Caco-2 (cell line): ENCODE results near the gene AUTS2. TPM values are rescaled to one million over a fixed set of nuclear protein-coding genes. Genes with fewer than 3 reads are reported as not detected.

ENCODE experiments used
- Bru-seq: library from RNA; stranded (reverse); fragments of 400-500 nt; gene quantifications from one replicate; lab custom pipeline; 2021; lab: Mats Ljungman, UMichigan
- BruChase-seq, 2 experiments: library from RNA; stranded (reverse); fragments of 400-500 nt; gene quantifications; one replicate each; lab custom pipeline; 2021; lab: Mats Ljungman, UMichigan
- BruUV-seq: library from RNA; stranded (reverse); fragments of 400-500 nt; replicated peaks from 2 replicates; lab custom pipeline; 2021; lab: Mats Ljungman, UMichigan
- CTCF ChIA-PET: fragments of 300-600 bp; sonication (Branson Sonifier 250); formaldehyde crosslinking; loops from one replicate; lab custom pipeline; 2022; ENCODE audit warnings: antibody characterized with exemption; lab: Charles Lee
- POLR2A ChIA-PET: fragments of 300-600 bp; sonication (Branson Sonifier 250); formaldehyde crosslinking; loops from one replicate; lab custom pipeline; 2022; ENCODE audit warnings: antibody characterized with exemption; lab: Charles Lee
- DNase-seq, 2 experiments: peaks; one replicate each; pipeline versions ENCODE4 v3.0.0 to v3.0.0-alpha.2; 2020 to 2022
- H3K27me3 ChIP-seq: replicated peaks from 2 replicates; pipeline ENCODE4 v1.6.0; 2011; ENCODE audit warnings: low read length; ENCODE audit not compliant: control insufficient read depth, insufficient read depth
- H3K36me3 ChIP-seq: 2 replicates; pipeline ENCODE4 v1.5.1; 2011; ENCODE audit warnings: low read length; ENCODE audit not compliant: control insufficient read depth, insufficient read depth
- H3K4me1 ChIP-seq: fragments of 250-450 bp; sonication (Bioruptor Pico); 2 replicates; pipeline ENCODE4 v1.5.1; 2020; ENCODE audit warnings: mild to moderate bottlenecking
- H3K4me3 ChIP-seq: 2 replicates; pipeline ENCODE4 v1.5.1; 2011; ENCODE audit warnings: low read depth, mild to moderate bottlenecking, control low read depth, low read length
- H3K9me3 ChIP-seq: fragments of 250-450 bp; sonication (Bioruptor Pico); 2 replicates; pipeline ENCODE4 v1.5.1; 2020; ENCODE audit warnings: mild to moderate bottlenecking, moderate library complexity
- H3K27ac Mint-ChIP-seq: one replicate; pipeline ENCODE4 v1.8.0; 2022; ENCODE audit warnings: mixed read lengths; ENCODE audit not compliant: unreplicated experiment
- H3K27me3 Mint-ChIP-seq: one replicate; pipeline ENCODE4 v1.8.0; 2022; ENCODE audit warnings: mixed read lengths; ENCODE audit not compliant: insufficient read depth, unreplicated experiment
- H3K36me3 Mint-ChIP-seq: one replicate; pipeline ENCODE4 v1.8.0; 2022; ENCODE audit warnings: mild to moderate bottlenecking, mixed read lengths; ENCODE audit not compliant: insufficient read depth, unreplicated experiment
- H3K4me1 Mint-ChIP-seq: one replicate; pipeline ENCODE4 v1.8.0; 2022; ENCODE audit warnings: low read depth, mixed read lengths; ENCODE audit not compliant: unreplicated experiment
- H3K4me3 Mint-ChIP-seq: one replicate; pipeline ENCODE4 v1.8.0; 2022; ENCODE audit warnings: mild to moderate bottlenecking, moderate library complexity, mixed read lengths; ENCODE audit not compliant: unreplicated experiment
- H3K9me3 Mint-ChIP-seq: one replicate; pipeline ENCODE4 v1.8.0; 2022; ENCODE audit warnings: mixed read lengths; ENCODE audit not compliant: unreplicated experiment
- intact Hi-C: fragments of 100-400 bp; cut with micrococcal nuclease; formaldehyde crosslinking; loops from one replicate; pipeline ENCODE4 v1.10.0; 2022; ENCODE audit not compliant: unreplicated experiment
- long read RNA-seq: library from polyadenylated mRNA; stranded (forward); transcript quantifications from one replicate; pipeline ENCODE4 v2.0.0, GENCODE V29; 2022
- total RNA-seq: library from RNA; stranded (reverse); gene quantifications from 2 replicates; pipeline ENCODE4 v1.2.3, GENCODE V29; 2022
- TF ChIP-seq, protein P1 (sequence below), 2 experiments: fragments of 200-600 bp in 1 of 2; IDR thresholded peaks; 1 replicate in 1 of 2; 2 replicates in 1 of 2; pipeline versions ENCODE4 v1.5.1 to v1.8.0; 2011 to 2022; ENCODE audit warnings: antibody characterized with exemption in 1 of 2, control low read depth in 1 of 2, inconsistent platforms in 1 of 2, low read depth in 1 of 2, low read length in 1 of 2, mild to moderate bottlenecking in 1 of 2, moderate library complexity in 1 of 2; ENCODE audit not compliant: insufficient read depth in 1 of 2, severe bottlenecking in 1 of 2, unreplicated experiment in 1 of 2

AUTS2 gene
- total RNA-seq, result 37.1 and 41.9 TPM in 2 replicates
- Bru-seq, nascent RNA, result percentile 45 among the genes with signal in this experiment
- BruChase-seq, experiment 1, labeled RNA remaining after a 2-hour chase, result percentile 45 among the genes with signal in this experiment
- BruChase-seq, experiment 2, labeled RNA remaining after a 6-hour chase, result percentile 41 among the genes with signal in this experiment
- long read RNA-seq, full-length matches to known transcripts, result 2 of 9 reads
- long read RNA-seq, partial matches to known transcripts, result 1 of 9 reads
- long read RNA-seq, other reads (novel, unspliced or antisense), result 6 of 9 reads

DNA sequence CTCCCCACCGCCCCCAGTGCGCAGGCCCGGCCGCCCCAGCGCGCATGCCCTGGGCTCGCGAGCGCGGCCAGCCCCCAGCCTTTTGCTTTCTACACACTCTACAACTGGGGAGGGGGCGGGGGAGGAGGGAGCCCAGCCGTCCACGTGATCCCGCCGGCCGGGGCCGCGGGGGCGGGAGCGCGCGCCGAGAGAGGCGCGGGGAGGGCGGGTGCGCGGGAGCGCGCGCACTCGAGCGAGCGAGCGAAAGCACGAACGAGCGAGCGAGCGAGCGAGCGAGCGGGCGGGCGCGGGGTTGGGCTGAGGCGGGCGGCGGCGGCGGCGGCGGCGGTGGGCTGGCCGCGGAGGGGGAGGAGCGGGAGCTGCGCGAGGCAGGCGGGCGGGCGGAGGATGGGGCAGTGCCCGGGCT is at the start of gene AUTS2:
Gene AUTS2 (plus strand): TSS at position 395 of the 406 bp plus-strand sequence. CDS start 1,179 bp downstream, outside the sequence.
- peak within 1 kb of the TSS; percentile 57 for H3K4me3 ChIP-seq
- BruUV-seq, result no TSS peak
- Mint-ChIP-seq H3K27ac (no peak within 1 kb of the TSS), H3K27me3 (peaks cover 6% of the 10 kb centered on the region), H3K4me3 (peak within 1 kb of the TSS; percentile 83), H3K36me3 (no peaks in the 10 kb centered on the region), H3K9me3 (no peaks in the 10 kb centered on the region), H3K4me1 (peaks cover 4% of the 10 kb centered on the region)
- H3K27me3 ChIP-seq, result no peaks in the 10 kb centered on the region
- no peaks in the 10 kb centered on the region for H3K36me3 ChIP-seq
- no peaks in the 10 kb centered on the region for H3K9me3 ChIP-seq
- peak; percentile 77 to 82 for DNase-seq
- POLR2A ChIA-PET, result no interaction called here
- TF ChIP-seq, protein P1, sequence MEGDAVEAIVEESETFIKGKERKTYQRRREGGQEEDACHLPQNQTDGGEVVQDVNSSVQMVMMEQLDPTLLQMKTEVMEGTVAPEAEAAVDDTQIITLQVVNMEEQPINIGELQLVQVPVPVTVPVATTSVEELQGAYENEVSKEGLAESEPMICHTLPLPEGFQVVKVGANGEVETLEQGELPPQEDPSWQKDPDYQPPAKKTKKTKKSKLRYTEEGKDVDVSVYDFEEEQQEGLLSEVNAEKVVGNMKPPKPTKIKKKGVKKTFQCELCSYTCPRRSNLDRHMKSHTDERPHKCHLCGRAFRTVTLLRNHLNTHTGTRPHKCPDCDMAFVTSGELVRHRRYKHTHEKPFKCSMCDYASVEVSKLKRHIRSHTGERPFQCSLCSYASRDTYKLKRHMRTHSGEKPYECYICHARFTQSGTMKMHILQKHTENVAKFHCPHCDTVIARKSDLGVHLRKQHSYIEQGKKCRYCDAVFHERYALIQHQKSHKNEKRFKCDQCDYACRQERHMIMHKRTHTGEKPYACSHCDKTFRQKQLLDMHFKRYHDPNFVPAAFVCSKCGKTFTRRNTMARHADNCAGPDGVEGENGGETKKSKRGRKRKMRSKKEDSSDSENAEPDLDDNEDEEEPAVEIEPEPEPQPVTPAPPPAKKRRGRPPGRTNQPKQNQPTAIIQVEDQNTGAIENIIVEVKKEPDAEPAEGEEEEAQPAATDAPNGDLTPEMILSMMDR (IDR thresholded peaks at IDR 0.05; ENCODE audit: insufficient read depth in 1 of 2, low read depth in 1 of 2, low read length in 1 of 2, severe bottlenecking in 1 of 2, unreplicated experiment in 1 of 2), result no peak
- H3K4me1 ChIP-seq, result peaks cover 13% of the 10 kb centered on the region
- CTCF ChIA-PET, result no interaction called here
- intact Hi-C loops, result loop anchor here (10.0 kb wide), 2 partner anchors 207 to 237 kb away; no protein-coding TSS in a partner anchor

DNA sequence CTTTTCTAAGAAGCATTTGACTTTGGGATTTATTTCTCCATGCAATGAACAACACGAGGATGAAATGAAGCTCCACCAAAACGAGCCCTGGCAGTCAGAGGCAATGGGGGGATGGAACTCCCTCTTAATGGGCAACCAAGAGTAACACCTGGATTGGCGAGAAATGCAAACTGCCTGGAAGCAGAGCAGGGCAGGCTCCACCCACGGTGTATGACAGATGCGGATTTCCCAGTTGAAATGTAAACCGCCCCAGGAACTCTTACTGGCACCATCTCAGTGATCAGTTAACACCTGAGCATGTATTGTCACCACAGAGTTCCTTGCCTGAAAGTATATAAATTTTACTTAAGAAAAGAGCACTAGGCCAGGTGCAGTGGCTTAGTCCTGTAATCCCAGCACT is 47.3 kb upstream of the AUTS2 start:
- Mint-ChIP-seq H3K27ac (no peak overlapping the region), H3K27me3 (no peaks in the 10 kb centered on the region), H3K9me3 (no peaks in the 10 kb centered on the region), H3K36me3 (no peaks in the 10 kb centered on the region), H3K4me1 (no peaks in the 10 kb centered on the region), H3K4me3 (no peak overlapping the region)
- intact Hi-C loops, result no loop called here
- Histone ChIP-seq H3K4me3 (no peak overlapping the region), H3K36me3 (no peaks in the 10 kb centered on the region), H3K4me1 (no peaks in the 10 kb centered on the region), H3K9me3 (no peaks in the 10 kb centered on the region), H3K27me3 (no peaks in the 10 kb centered on the region)
- CTCF ChIA-PET, result no interaction called here
- no peak for DNase-seq
- POLR2A ChIA-PET, result no interaction called here
- TF ChIP-seq, protein P1 (IDR thresholded peaks at IDR 0.05; ENCODE audit: insufficient read depth in 1 of 2, low read depth in 1 of 2, low read length in 1 of 2, severe bottlenecking in 1 of 2, unreplicated experiment in 1 of 2), result no peak
- BruUV-seq, result no TSS peak

DNA sequence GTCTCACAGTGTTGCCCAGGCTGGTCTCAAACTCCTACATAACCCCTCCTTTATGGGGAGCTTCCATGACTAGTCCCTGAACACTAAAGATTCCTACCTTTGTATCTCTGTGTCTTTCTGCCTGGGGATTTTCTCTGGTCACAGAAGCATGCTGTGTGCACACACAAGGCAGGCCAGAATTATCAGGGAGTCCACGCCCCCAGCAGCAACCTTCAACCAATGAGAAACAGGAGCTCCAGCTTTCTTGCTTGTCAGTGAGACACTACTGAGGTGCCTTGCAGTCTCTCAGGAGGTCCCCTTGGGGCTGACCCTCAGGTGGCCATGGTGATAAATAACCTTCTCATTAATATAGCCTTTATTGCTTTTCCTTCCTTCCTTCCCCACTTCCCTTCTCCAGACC is 45.1 kb upstream of the AUTS2 start:
- intact Hi-C loops, result no loop called here
- Mint-ChIP-seq H3K27me3 (no peaks in the 10 kb centered on the region), H3K4me1 (no peaks in the 10 kb centered on the region), H3K4me3 (no peak overlapping the region), H3K9me3 (no peaks in the 10 kb centered on the region), H3K27ac (no peak overlapping the region), H3K36me3 (no peaks in the 10 kb centered on the region)
- POLR2A ChIA-PET, result no interaction called here
- Histone ChIP-seq H3K27me3 (no peaks in the 10 kb centered on the region), H3K4me1 (no peaks in the 10 kb centered on the region), H3K9me3 (no peaks in the 10 kb centered on the region), H3K36me3 (no peaks in the 10 kb centered on the region), H3K4me3 (no peak overlapping the region)
- no peak for DNase-seq
- TF ChIP-seq, protein P1 (IDR thresholded peaks at IDR 0.05; ENCODE audit: insufficient read depth in 1 of 2, low read depth in 1 of 2, low read length in 1 of 2, severe bottlenecking in 1 of 2, unreplicated experiment in 1 of 2), result no peak
- BruUV-seq, result no TSS peak
- CTCF ChIA-PET, result no interaction called here
